ENCODE results near the gene MARCHF3.
"Not testable (repeated sequence)": the region's sequence is repeated elsewhere in the genome, so short reads cannot be mapped to it uniquely, and the experiment has no call there.

Gene MARCHF3

GRCh38 chr5:126851501-126852011 is 178.8 kb downstream of the MARCHF3 start:
- peak in 9 of 51 donors; percentile 11 to 45 (median 23) for DNase-seq

GRCh38 chr5:126849101-126849678 is 181.2 kb downstream of the MARCHF3 start:
- peak in 1 of 51 donors; percentile 8 for DNase-seq

- DNase-seq, result no peak
These were observed 182.1 kb downstream of the MARCHF3 start for GRCh38 chr5:126848253-126848652.

GRCh38 chr5:126847826-126848251 is 182.5 kb downstream of the MARCHF3 start:
- no peak for DNase-seq

GRCh38 chr5:126847456-126847820 is 182.9 kb downstream of the MARCHF3 start:
- DNase-seq, result no peak

GRCh38 chr5:126846744-126847455 is 183.5 kb downstream of the MARCHF3 start:
- no peak for DNase-seq

- peak in 1 of 51 donors; percentile 16 for DNase-seq
These were observed 184.0 kb downstream of the MARCHF3 start for GRCh38 chr5:126846344-126846743.

- DNase-seq, result peak in 2 of 51 donors; percentile 6 to 15
These were observed 184.8 kb downstream of the MARCHF3 start for GRCh38 chr5:126845470-126846070.

- not testable (repeated sequence) for DNase-seq
These were observed 187.0 kb downstream of the MARCHF3 start for GRCh38 chr5:126843375-126843774.

GRCh38 chr5:126839407-126839806 is 191.0 kb downstream of the MARCHF3 start:
- DNase-seq, result not testable (repeated sequence)

- no peak for DNase-seq
These were observed 192.3 kb downstream of the MARCHF3 start for GRCh38 chr5:126837906-126838539.

- no peak for DNase-seq
These were observed 193.1 kb downstream of the MARCHF3 start for GRCh38 chr5:126837242-126837641.

GRCh38 chr5:126836778-126837177 is 193.6 kb downstream of the MARCHF3 start:
- DNase-seq, result no peak

GRCh38 chr5:126831156-126831555 is 199.2 kb downstream of the MARCHF3 start:
- DNase-seq, result no peak

- DNase-seq, result no peak
These were observed 200.3 kb downstream of the MARCHF3 start for GRCh38 chr5:126830061-126830460.

- no peak for DNase-seq
These were observed 201.3 kb downstream of the MARCHF3 start for GRCh38 chr5:126829098-126829497.

GRCh38 chr5:126826619-126827215 is 203.6 kb downstream of the MARCHF3 start:
- DNase-seq, result no peak

- no peak for DNase-seq
These were observed 211.1 kb downstream of the MARCHF3 start for GRCh38 chr5:126819253-126819652.

- no peak for DNase-seq
These were observed 211.6 kb downstream of the MARCHF3 start for GRCh38 chr5:126818736-126819135.

All from hypothalamus (tissue), 51 donors.